Measurements from ENCODE around the gene CTBP2.

The CTBP2 gene

DNA sequence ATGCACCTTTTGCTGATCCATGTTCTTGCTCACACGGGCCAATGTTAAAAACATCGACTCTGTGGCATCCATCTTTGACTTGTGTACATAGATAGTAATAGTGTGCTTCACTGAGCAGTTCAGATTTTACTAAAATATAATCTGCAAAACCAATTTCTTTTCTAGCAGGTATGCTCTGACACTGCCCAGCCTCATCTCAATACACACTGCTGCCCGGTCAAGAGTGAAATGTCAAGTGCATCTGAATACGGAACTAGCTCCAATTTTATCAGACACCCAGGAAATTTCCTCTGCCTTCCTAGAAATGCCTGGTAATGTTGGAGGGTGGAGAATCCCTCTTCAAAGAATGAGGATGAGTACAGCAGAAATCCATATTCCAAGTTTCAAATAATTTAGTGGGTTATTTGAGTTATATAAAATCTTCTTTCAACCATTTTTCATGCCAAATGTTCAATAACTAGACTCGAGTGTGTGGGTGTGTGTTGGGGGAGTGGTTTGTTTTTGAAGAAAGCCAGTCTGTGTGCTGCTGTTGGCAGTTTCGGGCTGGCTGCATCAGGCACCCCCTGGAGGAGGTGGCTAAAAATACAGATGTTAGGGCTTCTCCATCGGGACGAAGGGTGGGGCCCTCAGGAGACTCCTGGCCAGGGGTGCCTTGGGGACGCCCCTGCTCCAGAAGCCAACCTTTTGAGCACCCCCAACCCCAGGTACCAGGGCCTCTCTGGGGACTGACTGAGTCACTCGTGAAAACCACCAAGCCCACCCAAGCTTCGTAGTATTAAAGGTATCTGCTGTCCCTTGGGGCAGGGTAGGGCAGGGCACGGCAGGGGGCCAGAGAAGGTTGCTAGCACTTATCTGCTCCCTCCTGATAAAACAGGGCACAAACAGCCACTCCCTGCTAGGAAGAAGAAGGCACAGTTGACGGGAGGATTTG is 15.4 kb downstream of the CTBP2 start:
- DNase-seq (ENCODE audit: low read depth in 1 of 2, low spot score in 1 of 2): no peak

DNA sequence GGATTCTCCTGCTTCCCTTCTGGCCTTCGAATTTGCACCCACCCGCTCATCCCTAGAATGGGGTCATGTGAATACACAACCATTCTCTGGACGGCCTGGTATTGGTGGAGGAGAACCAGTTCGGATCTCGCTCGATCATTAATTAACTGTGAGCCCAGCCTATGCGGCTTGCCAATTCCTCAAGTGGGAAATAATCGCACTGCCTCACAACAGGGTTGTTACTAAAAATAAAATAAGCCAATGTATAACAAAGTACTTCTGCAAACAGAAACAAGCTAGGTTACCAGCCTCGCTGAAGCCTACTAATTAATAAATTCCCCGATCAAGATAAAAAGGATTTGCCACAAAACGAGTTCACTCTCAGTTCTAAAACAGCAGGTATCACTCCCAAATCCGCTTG is 16.2 kb downstream of the CTBP2 start:
- no peak for DNase-seq (ENCODE audit: low read depth in 1 of 2, low spot score in 1 of 2)

DNA sequence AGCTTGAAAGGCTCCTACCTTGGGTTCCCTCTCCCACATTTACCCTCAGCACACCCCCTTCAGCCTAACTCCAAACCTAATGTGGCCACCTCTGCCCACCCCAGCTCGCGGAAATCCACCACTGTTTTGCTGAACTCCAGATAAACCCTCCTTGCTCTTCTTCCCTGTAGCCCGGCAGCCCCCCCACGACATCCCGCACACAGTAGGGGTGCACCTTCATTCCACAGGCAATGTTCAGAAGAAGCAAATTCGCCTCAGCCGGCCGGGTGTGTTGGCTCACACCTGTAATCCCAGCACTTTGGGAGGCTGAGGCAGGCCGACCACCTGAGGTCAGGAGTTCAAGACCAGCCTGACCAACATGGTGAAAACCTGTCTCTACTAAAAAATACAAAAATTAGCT is 17.4 kb downstream of the CTBP2 start:
- no peak for DNase-seq (ENCODE audit: low read depth in 1 of 2, low spot score in 1 of 2)

DNA sequence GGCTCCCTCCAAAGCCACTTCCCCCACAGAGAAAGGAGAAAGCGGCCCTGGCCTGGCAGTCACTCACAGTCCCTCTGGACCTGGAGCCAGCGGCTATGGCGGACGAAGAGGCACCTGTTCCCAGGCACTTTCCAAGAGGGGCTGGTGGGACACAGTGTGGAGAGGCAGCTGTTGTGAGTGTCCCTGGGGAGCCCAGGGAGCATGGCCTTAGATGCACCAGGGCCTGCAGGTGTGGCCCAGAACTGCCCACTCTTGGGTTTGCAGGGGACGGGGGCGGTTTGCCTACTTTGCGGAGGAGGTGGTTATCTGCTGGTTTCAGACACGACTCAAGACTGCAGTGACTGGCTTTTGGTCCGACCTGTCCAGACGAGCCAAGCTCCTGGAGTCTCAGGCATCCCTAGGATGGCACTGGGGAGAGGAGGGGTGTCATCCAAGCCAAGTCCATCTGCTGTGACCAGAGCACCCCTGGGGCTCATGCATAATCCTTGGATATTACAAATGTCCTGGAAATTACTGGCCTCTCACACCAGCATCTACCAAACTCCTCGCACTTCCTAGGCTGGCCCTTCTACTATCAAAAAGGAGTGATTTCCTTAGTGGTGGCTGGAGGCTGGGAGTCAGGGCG is 18.4 kb downstream of the CTBP2 start:
- DNase-seq (ENCODE audit: low read depth in 1 of 2, low spot score in 1 of 2): no peak

DNA sequence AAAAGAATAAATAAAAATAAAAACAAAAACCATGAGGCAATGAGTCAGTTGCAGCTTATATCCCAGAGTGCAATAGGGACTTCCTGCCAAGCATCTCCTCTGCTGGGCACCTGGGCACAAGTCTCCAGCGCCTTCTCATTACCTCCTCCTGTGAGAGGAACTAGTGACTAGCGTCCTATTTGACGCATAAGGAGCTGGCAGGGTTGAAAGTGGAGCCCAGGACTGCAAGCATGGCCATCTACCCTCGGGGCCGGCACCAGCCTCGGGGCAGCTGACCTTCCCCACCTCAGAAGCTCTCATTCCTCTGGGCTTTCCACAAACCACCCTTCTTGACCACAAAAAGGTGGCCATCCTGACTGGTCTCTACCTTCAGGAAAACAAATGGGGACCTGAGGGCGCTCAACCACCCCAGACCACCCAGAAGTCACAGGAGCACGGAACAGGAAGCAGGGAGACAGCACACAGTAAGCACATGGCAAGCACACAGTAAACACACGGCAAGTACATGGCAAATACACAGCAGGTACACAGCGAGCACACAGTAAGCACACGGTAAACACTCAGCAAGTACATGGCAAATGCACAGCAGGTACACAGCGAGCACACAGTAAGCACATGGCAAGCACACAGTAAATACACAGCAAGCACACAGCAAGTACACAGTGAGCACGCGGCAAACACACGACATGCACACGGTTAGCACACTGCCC is 19.1 kb downstream of the CTBP2 start:
- no peak for DNase-seq (ENCODE audit: low read depth in 1 of 2, low spot score in 1 of 2)

DNA sequence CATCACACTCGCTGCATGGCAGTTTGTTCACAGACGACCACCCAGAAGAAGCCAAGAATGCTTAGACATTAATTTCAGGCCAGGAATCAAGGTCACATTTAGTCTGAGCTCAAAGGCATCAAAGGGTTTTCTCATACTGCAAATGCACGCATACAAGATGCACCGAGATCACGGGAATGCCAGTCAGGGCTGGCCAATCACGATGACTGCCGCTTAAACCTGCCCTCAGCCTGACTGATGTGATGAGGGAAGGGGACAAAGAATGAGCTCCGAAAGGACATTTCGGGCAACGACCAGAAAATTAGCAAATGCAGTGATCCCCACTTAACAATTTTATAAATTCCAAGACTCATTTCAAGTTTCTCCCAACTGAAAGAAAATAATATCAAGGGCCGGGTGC is 20.2 kb downstream of the CTBP2 start:
- no peak for DNase-seq (ENCODE audit: low read depth in 1 of 2, low spot score in 1 of 2)

DNA sequence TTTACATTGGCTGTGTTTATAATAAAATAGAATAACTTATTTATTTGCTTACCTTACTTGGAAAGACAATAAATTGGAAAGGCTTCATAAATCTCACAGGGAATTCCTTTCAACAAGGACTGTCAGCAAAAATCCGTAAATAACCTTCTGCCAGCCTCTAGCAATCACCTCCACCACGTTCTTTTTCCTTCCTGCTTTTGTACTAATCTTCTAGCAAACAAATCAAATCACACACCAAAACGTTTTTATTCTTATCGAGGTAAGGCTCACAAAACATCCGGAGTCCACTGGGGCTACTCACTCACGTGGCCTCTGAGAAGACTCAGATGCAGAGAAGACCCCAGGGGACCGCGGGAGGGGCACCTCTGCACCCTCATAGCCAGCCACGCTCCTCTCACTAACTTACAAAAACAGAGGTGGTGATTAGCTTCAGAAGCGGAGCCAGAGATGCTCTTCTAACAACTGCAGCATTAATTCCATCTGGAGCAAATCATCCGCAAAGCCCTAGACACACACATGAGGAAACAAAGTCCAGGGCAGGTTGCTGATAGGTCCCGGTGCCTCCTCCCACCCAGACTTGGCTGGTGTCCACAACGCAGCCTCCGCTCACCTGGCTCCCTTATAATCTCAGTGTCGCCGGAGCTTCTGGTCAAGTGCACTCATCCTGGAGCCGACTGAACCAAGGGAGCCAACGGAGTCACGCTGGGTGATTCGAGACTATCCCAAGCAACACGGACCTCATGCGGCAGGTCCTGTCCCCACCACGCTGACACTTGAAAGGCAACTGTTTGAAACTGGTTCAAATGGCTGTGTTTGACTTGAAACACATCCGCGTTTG is 22.5 kb downstream of the CTBP2 start:
- DNase-seq (ENCODE audit: low read depth in 1 of 2, low spot score in 1 of 2): no peak

DNA sequence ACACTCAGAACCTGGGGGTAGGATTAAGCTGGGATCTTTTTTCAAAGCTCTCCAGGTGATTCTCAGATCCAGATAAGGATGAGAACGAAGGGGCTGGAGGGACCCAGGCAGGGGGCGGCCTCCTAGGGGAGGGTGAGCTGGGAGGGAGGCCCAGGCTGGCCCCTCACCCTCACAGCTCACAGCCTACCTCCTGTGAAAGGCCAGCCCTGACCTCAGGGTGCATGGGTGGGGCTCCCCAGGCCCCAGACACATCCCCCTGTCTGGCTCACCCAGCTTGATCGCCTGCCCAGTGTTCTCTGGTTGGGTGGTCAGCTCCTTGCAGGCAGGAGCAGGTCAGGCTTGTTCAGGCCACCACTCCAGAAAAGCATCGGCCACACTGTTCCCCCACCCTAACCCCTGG is 24.3 kb downstream of the CTBP2 start:
- DNase-seq (ENCODE audit: low read depth in 1 of 2, low spot score in 1 of 2): no peak

DNA sequence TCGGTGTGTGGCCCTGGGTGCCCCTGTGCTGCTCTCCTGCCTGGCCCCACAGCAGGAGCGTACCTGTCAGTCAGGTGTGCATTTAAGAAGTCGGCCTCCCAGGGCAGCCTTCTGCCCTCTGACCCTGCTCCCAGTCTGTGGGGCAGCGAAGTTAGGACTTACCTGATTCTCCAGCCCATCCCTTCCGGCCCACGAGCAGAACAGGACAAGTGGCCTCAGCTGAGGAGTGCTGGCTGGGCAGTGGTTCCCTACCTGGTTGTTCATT is 24.7 kb downstream of the CTBP2 start:
- no peak for DNase-seq (ENCODE audit: low read depth in 1 of 2, low spot score in 1 of 2)

DNA sequence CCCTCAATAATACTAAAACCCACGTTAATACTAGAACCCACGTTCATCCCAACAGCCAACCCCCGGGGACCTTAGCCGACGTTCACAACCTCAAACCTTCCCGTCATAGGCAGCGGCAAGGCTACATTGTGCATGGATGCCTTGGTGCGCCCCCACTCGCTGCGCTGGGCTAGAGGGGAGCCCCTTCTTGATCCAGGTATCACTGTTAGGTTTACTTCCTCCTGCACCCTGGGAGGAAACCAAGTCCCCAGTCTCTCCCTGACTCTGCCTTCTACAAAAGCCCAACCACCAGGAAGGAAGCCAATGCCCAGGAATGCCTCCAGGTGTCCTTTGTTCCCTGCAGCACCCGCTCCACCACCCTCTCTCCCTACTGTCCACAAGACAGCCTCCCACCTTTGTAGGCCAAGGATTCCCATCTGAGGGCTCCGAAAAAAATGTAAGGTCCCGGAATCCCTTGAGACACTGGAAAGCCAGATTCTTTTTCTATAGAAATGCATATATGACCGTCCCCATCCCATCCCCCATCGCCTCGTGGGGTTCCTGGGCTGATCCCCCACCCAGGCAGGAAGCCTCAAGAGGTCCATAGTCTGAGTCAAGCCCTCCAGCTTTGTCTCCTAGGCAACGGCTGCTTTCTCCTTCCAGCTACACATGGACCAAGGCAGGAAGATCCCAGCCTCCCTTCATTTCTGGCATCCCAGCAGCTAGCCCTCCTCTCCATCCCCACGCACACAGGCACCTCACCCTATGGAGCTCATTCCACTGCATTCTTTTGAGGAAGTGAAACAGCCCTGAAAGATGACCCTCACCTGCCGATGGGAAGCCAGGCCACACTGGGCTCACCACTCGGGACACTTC is 25.2 kb downstream of the CTBP2 start:
- DNase-seq (ENCODE audit: low read depth in 1 of 2, low spot score in 1 of 2): no peak

DNA sequence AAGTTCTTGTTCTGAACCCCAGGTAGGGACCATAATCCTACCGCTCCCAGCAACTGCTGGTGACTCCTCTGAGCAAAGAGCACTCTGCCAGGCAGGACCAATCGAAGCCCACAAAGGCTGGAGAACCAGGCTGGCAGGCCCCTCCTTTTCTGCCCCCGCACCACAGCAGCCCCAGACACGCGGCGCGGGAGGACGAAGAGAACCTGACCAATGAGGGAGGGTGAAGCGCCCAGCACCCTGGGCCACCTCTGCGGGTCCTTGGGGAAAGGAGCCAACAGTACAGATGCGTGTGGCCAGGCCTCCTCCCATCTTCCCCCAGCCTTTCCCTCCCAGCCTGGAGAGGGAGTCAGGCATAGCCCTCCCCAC is 25.9 kb downstream of the CTBP2 start:
- DNase-seq (ENCODE audit: low read depth in 1 of 2, low spot score in 1 of 2): no peak

DNA sequence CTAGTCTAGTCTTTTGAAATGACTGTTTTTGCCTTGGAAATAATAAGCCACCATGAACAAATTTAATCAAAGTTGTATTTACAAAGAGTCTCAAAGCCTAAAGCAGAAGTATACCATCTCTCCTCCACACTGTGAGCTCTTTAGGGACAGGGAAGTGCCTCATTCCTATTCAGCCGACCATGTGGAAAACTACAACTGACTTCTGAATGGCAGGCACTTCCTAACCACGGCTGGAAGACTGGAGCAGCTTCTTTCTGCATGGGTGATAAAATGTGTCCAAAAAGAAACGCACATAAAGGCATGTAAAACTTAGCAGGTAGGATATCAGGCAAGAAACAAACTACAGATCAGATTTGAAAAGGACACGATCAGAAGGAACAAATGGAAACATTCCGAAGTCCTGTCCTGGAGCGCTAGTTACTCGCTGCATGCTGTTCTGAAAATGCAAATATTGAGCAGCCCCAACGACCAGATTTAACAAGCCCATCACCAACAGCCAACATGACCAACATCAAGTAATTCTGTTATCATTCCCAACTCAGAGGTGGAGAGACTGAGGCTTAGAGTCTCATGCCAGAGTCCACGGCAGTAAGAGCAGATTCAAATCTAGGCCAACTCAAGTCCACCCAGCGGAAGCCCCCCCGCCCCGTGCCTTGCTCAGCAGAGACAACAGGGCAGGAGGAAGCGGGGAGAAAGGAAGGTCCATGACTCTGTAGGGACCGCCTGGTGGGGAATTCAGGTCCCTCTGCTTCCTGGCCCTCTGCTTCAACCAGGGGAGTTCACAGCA is 26.5 kb downstream of the CTBP2 start:
- no peak for DNase-seq (ENCODE audit: low read depth in 1 of 2, low spot score in 1 of 2)

DNA sequence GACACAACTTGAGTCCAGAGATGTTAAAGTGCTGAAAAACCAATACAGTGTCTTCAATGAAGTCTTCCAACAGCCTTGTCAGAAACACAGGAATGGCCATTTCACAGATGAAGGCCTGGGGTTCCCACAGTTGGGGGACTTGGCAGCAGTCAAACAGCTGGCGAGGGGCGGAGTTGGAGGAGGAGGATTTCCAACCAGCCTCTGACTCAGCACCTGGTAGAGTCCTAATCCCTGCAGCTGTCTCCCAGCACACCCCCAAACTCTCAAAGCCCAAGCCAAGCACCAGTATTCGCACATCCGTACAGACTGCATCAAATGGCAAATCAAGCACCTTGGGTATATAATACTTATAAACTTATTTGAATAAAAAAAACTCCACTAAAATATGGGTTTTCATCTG is 28.0 kb downstream of the CTBP2 start:
- DNase-seq (ENCODE audit: low read depth in 1 of 2, low spot score in 1 of 2): no peak

DNA sequence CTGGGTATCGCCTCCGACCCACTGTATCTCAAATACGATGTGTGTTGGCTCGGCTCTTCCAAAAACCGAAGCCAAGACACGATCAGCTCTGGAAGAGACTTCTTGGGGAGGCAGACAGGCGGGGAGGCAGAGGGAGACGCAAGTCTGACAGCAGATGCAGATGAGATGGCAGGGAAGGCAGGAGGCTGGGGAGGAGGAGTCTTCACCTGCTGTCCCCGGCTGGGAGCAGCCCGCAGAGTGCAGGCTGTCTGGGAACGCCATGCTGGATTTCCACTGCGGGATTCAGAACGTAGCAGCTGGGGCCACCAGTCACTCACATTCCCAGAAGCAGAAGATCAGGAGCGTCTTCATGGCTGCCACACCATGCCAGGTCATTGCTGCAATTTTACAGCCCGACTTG is 29.4 kb downstream of the CTBP2 start:
- DNase-seq (ENCODE audit: low read depth in 1 of 2, low spot score in 1 of 2): no peak

DNA sequence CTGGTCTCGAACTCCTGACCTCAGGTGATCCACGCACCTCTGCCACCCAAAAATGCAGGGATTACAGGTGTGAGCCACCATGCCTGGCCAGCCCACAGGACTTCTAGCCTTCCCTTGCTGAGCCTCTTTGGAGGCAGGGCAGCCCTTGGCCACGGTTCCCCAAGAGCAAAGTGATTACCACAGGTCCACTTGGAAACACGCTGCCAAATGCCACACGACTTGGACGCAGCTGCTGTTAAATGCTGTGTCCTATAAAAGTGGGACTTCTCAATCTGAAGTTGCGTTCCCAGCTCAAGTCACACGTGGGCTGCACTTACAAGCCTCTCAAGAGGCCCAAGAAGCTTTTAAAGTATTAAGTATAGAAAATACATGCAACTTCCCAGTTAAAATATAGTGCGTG is 30.1 kb downstream of the CTBP2 start:
- DNase-seq (ENCODE audit: low read depth in 1 of 2, low spot score in 1 of 2): no peak

DNA sequence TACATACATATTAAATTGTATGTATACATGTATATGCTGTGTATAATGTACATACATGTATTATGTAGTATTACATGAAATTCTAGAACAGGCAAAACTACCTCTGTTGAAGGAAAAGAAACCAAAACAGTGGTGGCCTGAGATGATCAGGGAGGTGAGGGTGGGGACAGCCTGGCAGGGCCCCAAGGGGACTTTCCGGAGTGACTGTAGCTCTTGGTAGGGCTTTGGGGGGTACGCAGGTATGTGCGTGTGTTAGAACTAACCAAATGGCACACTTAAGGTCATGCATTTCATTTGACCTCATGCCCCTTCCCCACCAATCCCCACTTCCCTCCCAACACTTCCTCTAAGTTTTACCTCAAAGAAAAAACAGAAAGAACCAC is 31.3 kb downstream of the CTBP2 start:
- no peak for DNase-seq (ENCODE audit: low read depth in 1 of 2, low spot score in 1 of 2)

DNA sequence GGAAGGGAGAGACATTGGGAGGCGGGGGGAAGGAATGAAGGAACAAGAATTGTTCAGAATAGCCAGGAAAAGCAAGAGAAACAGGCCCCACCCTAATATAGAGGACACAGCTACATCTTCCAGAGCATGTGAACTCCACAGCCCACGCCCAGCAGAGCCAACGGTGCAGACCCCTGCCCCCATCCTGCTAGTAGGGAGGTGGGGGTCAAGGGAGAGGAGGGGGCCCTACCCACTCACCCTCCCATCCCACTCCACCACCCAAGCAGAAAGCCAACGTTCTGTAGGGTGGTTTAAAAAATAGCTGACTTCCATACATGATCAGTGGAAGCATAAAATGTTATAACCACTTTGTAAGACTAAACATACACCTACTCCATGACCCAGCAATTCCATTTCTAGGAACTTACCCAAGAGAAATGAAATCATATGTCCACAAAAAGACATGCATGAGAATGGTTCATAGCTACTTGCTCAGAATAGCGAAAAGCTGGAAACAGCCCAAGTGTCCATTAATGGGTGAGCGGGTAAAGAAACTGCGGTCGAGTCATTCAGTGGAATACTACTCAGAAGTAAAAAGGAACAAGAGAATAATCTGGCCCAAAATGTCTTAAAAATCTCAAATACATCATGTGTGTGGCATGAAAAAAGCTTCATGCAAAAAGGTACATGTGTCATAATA is 31.8 kb downstream of the CTBP2 start:
- no peak for DNase-seq (ENCODE audit: low read depth in 1 of 2, low spot score in 1 of 2)

DNA sequence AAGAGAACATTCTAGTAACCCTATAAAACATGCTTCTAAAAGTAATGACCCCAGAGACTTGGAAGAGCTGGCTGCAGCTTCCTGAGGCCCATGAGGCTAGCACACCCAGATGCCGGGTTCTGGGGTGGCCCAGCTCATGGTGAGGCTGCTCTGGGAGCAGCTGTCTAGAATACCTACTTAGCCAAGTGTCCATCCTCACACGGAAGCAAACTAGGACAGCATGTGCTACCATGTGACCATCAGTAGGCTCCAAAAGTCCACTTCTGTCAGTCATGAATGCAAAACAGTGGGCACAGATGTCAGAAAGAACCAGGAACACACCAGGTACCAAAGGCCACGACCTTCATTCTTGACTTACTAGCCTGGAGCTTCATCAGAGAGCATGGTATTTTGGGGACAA is 32.4 kb downstream of the CTBP2 start:
- DNase-seq (ENCODE audit: low read depth in 1 of 2, low spot score in 1 of 2): no peak

DNA sequence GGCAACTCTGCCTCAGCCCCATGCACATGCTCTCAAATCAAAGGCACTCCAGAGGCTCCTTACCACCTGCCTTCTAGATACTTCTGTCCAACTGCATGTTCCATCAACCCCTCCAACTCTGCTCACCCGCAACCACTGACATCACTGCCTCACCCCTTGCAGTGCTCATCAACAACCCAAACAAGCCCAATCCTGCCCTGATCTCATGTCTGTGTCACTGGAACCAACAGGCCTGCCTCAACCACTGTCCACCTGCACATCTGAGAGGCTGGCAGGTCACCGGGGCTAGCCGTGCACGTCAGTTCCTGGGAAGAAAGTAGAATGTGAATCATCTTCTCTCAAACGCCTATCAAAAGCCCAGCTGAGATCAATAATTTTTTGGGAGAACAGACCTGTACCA is 33.3 kb downstream of the CTBP2 start:
- no peak for DNase-seq (ENCODE audit: low read depth in 1 of 2, low spot score in 1 of 2)
